Tibial artery (tissue), 4 donors: ENCODE data around the gene TTC39C.
"Not testable (repeated sequence)": the region's sequence is repeated elsewhere in the genome, so short reads cannot be mapped to it uniquely, and the experiment has no call there.

Experiments
- DNase-seq, 2 donors: peaks; one replicate each; pipeline ENCODE4 v3.0.0-alpha.2; 2019
- H3K27ac ChIP-seq, 2 donors: fragments of 200-600 bp; sonication (generic) in 1 of 2; 1 replicate in 1 of 2; 2 replicates in 1 of 2; pipeline ENCODE4 v1.5.1; 2018 to 2019; ENCODE audit warnings: mild to moderate bottlenecking in 1 of 2
- H3K27me3 ChIP-seq, 2 donors: fragments of 200-600 bp; sonication (generic) in 1 of 2; one replicate each; pipeline versions ENCODE4 v1.5.1 to v1.6.0; 2016 to 2019
- H3K36me3 ChIP-seq, 3 donors: fragments of 200-600 bp; sonication (generic) in 2 of 3; one replicate each; pipeline ENCODE4 v1.5.1; 2016 to 2019; ENCODE audit warnings: mild to moderate bottlenecking in 2 of 3
- H3K4me1 ChIP-seq, 4 donors: fragments of 200-600 bp; sonication (generic) in 2 of 4; 1 replicate in 3 of 4; 2 replicates in 1 of 4; pipeline ENCODE4 v1.5.1; 2016 to 2019
- H3K4me3 ChIP-seq, 2 donors: fragments of 200-600 bp; sonication (generic) in 1 of 2; 1 replicate in 1 of 2; 2 replicates in 1 of 2; pipeline ENCODE4 v1.5.1; 2018 to 2019; ENCODE audit warnings: mild to moderate bottlenecking in 2 of 2
- H3K9me3 ChIP-seq, 3 donors: fragments of 200-600 bp; sonication (generic) in 1 of 3; one replicate each; pipeline ENCODE4 v1.5.1; 2016 to 2019
- intact Hi-C: fragments of 100-400 bp; cut with DNase I; formaldehyde crosslinking; loops from one replicate; pipeline ENCODE4 v1.15.0; 2023; ENCODE audit warnings: low total_unique reads
- TF ChIP-seq, protein P1 (sequence below), 2 experiments: fragments of 200-600 bp in 1 of 2; fragments of 450-650 bp in 1 of 2; IDR thresholded peaks; one replicate each; pipeline ENCODE4 v1.5.1; 2017 to 2019; ENCODE audit warnings: antibody characterized with exemption in 2 of 2, mild to moderate bottlenecking in 1 of 2, moderate library complexity in 1 of 2

The TTC39C gene

GRCh38 chr18:24136967-24137373, 122.4 kb downstream of the TTC39C start:
- TF ChIP-seq, protein P1, sequence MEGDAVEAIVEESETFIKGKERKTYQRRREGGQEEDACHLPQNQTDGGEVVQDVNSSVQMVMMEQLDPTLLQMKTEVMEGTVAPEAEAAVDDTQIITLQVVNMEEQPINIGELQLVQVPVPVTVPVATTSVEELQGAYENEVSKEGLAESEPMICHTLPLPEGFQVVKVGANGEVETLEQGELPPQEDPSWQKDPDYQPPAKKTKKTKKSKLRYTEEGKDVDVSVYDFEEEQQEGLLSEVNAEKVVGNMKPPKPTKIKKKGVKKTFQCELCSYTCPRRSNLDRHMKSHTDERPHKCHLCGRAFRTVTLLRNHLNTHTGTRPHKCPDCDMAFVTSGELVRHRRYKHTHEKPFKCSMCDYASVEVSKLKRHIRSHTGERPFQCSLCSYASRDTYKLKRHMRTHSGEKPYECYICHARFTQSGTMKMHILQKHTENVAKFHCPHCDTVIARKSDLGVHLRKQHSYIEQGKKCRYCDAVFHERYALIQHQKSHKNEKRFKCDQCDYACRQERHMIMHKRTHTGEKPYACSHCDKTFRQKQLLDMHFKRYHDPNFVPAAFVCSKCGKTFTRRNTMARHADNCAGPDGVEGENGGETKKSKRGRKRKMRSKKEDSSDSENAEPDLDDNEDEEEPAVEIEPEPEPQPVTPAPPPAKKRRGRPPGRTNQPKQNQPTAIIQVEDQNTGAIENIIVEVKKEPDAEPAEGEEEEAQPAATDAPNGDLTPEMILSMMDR (IDR thresholded peaks at IDR 0.05) = no peak
- Histone ChIP-seq H3K27me3 (no peaks in the 10 kb centered on the region), H3K9me3 (no peaks in the 10 kb centered on the region), H3K4me3 (no peak overlapping the region), H3K4me1 (peaks cover 0 to 17% (median 3%) of the 10 kb centered on the region in 4 donors), H3K36me3 (peaks cover 0 to 7% (median 0%) of the 10 kb centered on the region in 3 donors), H3K27ac (no peak overlapping the region)
- DNase-seq = no peak
- intact Hi-C loops = no loop called here

GRCh38 chr18:24138409-24138788, 123.8 kb downstream of the TTC39C start:
- Histone ChIP-seq H3K36me3 (no peaks in the 10 kb centered on the region), H3K27me3 (no peaks in the 10 kb centered on the region), H3K4me3 (peak overlapping the region; percentile 59 to 76), H3K27ac (peak overlapping the region; percentile 69 to 71), H3K4me1 (peaks cover 0 to 17% (median 3%) of the 10 kb centered on the region in 4 donors), H3K9me3 (no peaks in the 10 kb centered on the region)
- DNase-seq = no peak
- TF ChIP-seq, protein P1 (IDR thresholded peaks at IDR 0.05) = no peak
- intact Hi-C loops = no loop called here

DNA sequence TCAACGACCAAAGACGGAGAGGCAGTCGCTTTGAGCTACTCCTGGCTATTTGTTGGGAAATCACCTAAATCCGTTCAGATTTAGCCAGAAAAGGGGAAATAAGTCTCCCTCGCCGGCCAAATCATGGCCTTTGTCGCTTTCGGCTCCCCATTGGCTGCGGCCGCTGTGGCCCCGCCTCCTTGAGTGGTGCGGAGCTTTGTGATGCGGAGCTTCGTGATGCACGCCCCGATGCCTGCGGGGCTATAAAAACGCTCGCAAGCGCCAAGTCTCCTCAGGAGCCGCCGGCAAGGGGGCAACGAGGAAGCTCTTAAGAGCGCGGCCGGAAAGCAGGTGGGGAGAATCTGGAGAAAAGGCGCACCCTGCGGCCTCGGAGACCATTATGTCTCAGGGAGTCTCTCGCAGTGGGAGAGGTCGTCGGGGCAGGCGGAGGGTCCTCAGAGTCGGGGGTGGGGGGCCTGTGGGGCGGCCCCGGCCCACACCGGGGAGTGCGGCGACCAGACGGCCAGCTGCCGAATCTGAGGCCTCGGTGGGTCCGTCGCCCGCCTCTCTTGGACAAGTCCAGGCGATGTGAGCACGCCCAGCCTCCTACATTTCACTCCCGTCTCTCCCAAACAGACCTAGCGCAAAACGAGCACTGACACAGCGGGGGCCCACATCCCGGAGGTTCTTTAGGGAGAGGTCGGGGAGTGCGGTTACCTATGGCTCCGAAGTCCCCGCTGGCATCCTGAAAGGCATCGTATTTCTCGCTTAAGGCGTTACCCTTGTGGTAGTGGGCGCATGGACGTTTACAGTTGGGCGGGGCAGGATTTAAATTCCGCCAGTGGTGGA, 124.4 kb downstream of the TTC39C start, which contains the start of gene CABYR:
Gene CABYR (plus strand): TSS at position 274 of the 828 bp plus-strand sequence. CDS start 4,053 bp downstream, outside the sequence.
- Histone ChIP-seq H3K27ac (peak within 1 kb of the TSS; percentile 69 to 71), H3K27me3 (no peaks in the 10 kb centered on the region), H3K9me3 (no peaks in the 10 kb centered on the region), H3K4me1 (peaks cover 0 to 17% (median 3%) of the 10 kb centered on the region in 4 donors), H3K36me3 (no peaks in the 10 kb centered on the region), H3K4me3 (peak within 1 kb of the TSS; percentile 59 to 76)
- intact Hi-C loops = no loop called here
- TF ChIP-seq, protein P1 (IDR thresholded peaks at IDR 0.05) = no peak
- DNase-seq = peak; percentile 71 to 87

GRCh38 chr18:24140697-24141096, 126.1 kb downstream of the TTC39C start:
- no peaks in the 10 kb centered on the region for H3K9me3 ChIP-seq
- TF ChIP-seq, protein P1 (IDR thresholded peaks at IDR 0.05) = no peak
- H3K4me3 ChIP-seq = no peak overlapping the region
- DNase-seq = no peak
- no peak overlapping the region for H3K27ac ChIP-seq
- peaks cover 0 to 17% (median 3%) of the 10 kb centered on the region in 4 donors for H3K4me1 ChIP-seq
- H3K36me3 ChIP-seq = no peaks in the 10 kb centered on the region
- no peaks in the 10 kb centered on the region for H3K27me3 ChIP-seq
- intact Hi-C loops = no loop called here

DNA sequence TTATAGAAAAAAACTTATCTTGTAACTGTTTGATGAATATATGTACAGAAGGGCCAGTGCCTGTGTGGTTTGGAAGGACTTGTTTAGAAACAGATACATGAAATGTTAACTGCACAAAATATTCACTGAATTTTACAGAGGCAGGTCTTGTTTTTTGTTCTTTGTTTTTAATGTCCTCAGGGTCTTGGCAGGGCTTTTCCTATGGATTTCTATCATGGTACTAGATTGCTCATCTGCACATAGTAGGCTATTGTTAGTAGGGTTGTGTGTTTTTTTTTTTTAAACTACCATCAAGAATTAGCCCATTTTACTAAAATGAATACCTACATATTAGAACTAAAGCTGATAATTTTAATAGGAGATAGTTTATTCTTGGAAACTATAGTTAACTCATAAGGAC, 127.8 kb downstream of the TTC39C start:
- TF ChIP-seq, protein P1 (IDR thresholded peaks at IDR 0.05) = no peak
- no peak for DNase-seq
- no peaks in the 10 kb centered on the region for H3K27me3 ChIP-seq
- H3K9me3 ChIP-seq = no peaks in the 10 kb centered on the region
- peaks cover 0 to 17% (median 3%) of the 10 kb centered on the region in 4 donors for H3K4me1 ChIP-seq
- intact Hi-C loops = no loop called here
- H3K36me3 ChIP-seq = no peaks in the 10 kb centered on the region
- no peak overlapping the region for H3K4me3 ChIP-seq
- no peak overlapping the region for H3K27ac ChIP-seq

DNA sequence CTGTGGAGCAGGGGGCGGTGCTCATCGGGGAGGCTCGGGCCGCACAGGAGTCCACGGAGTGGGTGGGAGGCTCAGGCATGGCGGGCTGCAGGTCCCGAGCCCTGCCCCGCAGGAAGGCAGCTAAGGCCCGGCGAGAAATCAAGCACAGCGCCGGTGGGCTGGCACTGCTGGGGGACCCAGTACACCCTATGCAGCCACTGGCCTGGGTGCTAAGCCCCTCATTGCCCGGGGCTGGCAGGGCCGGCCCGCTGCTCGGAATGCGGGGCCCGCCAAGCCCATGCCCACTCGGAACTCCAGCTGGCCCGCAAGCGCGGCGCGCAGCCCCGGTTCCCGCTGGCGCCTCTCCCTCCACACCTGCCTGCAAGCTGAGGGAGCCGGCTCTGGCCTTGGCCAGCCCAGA, 135.0 kb downstream of the TTC39C start:
- peaks cover 4 to 21% (median 12%) of the 10 kb centered on the region in 3 donors for H3K36me3 ChIP-seq
- H3K27ac ChIP-seq, DNase-seq, H3K27me3 ChIP-seq, H3K4me1 ChIP-seq, H3K4me3 ChIP-seq, H3K9me3 ChIP-seq, intact Hi-C loops: not testable (repeated sequence)
